WTC11 (cell line): ENCODE results near the gene ZNF419. TPM values are rescaled to one million over a fixed set of nuclear protein-coding genes. Genes with fewer than 3 reads are reported as not detected.
A peak's percentile ranks its signal among the peaks of the same experiment; 100 is the strongest.
"Not testable (repeated sequence)": the region's sequence is repeated elsewhere in the genome, so short reads cannot be mapped to it uniquely, and the experiment has no call there.

Experiments
- ATAC-seq: fragments of 200-7000 bp; cut with Tn5 transposase; 2 replicates; pipeline ENCODE4 v1.10.0; 2021; ENCODE audit warnings: mild to moderate bottlenecking, moderate library complexity
- Bru-seq: library from RNA; stranded (reverse); fragments of 400-500 nt; gene quantifications from one replicate; lab custom pipeline; 2021; lab: Mats Ljungman, UMichigan
- CTCF ChIA-PET: fragments of 300-600 bp; sonication (Branson Sonifier 250); formaldehyde crosslinking; loops from one replicate; lab custom pipeline; 2021; ENCODE audit warnings: antibody characterized with exemption; lab: Charles Lee
- POLR2A ChIA-PET: fragments of 350-600 bp; sonication (Branson Sonifier 250); formaldehyde crosslinking; loops from one replicate; lab custom pipeline; 2021; ENCODE audit warnings: antibody characterized with exemption; lab: Charles Lee
- DNase-seq: peaks from one replicate; pipeline ENCODE4 v3.0.0; 2021; ENCODE audit warnings: low spot score
- H3K27ac Mint-ChIP-seq: 2 replicates; pipeline ENCODE4 v1.8.0; 2021; ENCODE audit warnings: mixed read lengths
- H3K27me3 Mint-ChIP-seq: 2 replicates; pipeline ENCODE4 v1.8.0; 2021; ENCODE audit warnings: low read depth, mild to moderate bottlenecking, moderate library complexity, mixed read lengths
- H3K36me3 Mint-ChIP-seq: 2 replicates; pipeline ENCODE4 v1.8.0; 2021; ENCODE audit warnings: mixed read lengths
- H3K4me1 Mint-ChIP-seq: 2 replicates; pipeline ENCODE4 v1.8.0; 2022; ENCODE audit warnings: mixed read lengths
- H3K4me3 Mint-ChIP-seq: 2 replicates; pipeline ENCODE4 v1.8.0; 2021; ENCODE audit warnings: mild to moderate bottlenecking, moderate library complexity, mixed read lengths
- H3K9me3 Mint-ChIP-seq: 2 replicates; pipeline ENCODE4 v1.8.0; 2021; ENCODE audit warnings: mixed read lengths
- ETV6 ChIP-seq: sonication (generic); formaldehyde crosslinking; IDR thresholded peaks from 2 replicates; pipeline ENCODE4 v1.8.1; 2022; ENCODE audit warnings: mild to moderate bottlenecking, missing genetic modification reagents
- FOXK1 ChIP-seq: sonication (generic); formaldehyde crosslinking; IDR thresholded peaks from 2 replicates; pipeline ENCODE4 v1.8.0; 2022; ENCODE audit warnings: mild to moderate bottlenecking, moderate library complexity, missing genetic modification reagents
- FOXP1 ChIP-seq: sonication (generic); formaldehyde crosslinking; IDR thresholded peaks from 2 replicates; pipeline ENCODE4 v1.8.0; 2022; ENCODE audit warnings: missing genetic modification reagents, mild to moderate bottlenecking, moderate library complexity, borderline replicate concordance
- GABPB1 ChIP-seq: sonication (generic); formaldehyde crosslinking; IDR thresholded peaks from 2 replicates; pipeline ENCODE4 v1.8.1; 2023; ENCODE audit warnings: mild to moderate bottlenecking, missing genetic modification reagents
- MAX ChIP-seq: sonication (generic); formaldehyde crosslinking; IDR thresholded peaks from 2 replicates; pipeline ENCODE4 v1.8.0; 2022; ENCODE audit warnings: mild to moderate bottlenecking, missing genetic modification reagents
- MYBL2 ChIP-seq: sonication (generic); formaldehyde crosslinking; IDR thresholded peaks from 2 replicates; pipeline ENCODE4 v1.8.1; 2023; ENCODE audit warnings: mild to moderate bottlenecking, moderate library complexity, missing genetic modification reagents
- NFE2L1 ChIP-seq: sonication (generic); formaldehyde crosslinking; IDR thresholded peaks from 2 replicates; pipeline ENCODE4 v1.8.1; 2023; ENCODE audit warnings: missing genetic modification reagents
- NFYB ChIP-seq: sonication (generic); formaldehyde crosslinking; conservative IDR thresholded peaks from 2 replicates; pipeline ENCODE4 v1.8.0; 2022; ENCODE audit warnings: low read depth, missing genetic modification reagents
- SMAD4 ChIP-seq: sonication (generic); formaldehyde crosslinking; IDR thresholded peaks from 2 replicates; pipeline ENCODE4 v1.8.0; 2022; ENCODE audit warnings: mild to moderate bottlenecking, missing genetic modification reagents
- SP1 ChIP-seq: sonication (generic); formaldehyde crosslinking; conservative IDR thresholded peaks from 2 replicates; pipeline ENCODE4 v1.8.1; 2022; ENCODE audit warnings: missing genetic modification reagents
- USF1 ChIP-seq: sonication (generic); formaldehyde crosslinking; IDR thresholded peaks from 2 replicates; pipeline ENCODE4 v1.8.0; 2022; ENCODE audit warnings: mild to moderate bottlenecking, missing genetic modification reagents
- ZNF263 ChIP-seq: sonication (generic); formaldehyde crosslinking; IDR thresholded peaks from 2 replicates; pipeline ENCODE4 v1.8.1; 2022; ENCODE audit warnings: low read depth, mild to moderate bottlenecking, moderate library complexity, missing genetic modification reagents
- ZNF423 ChIP-seq: fragments of 250-450 bp; sonication (Bioruptor Pico); IDR thresholded peaks from 2 replicates; pipeline ENCODE4 v2.1.2; 2022; ENCODE audit warnings: mild to moderate bottlenecking, moderate library complexity
- long read RNA-seq, 3 experiments: library from RNA in 1 of 3; library from capped mRNA in 1 of 3; library from polyadenylated mRNA in 1 of 3; unstranded in 2 of 3; stranded (forward) in 1 of 3; transcript quantifications; one replicate each; pipeline ENCODE4 v2.0.0, GENCODE V29; 2021
- total RNA-seq: library from RNA; stranded (reverse); gene quantifications from 3 replicates; pipeline ENCODE4 v1.2.3, GENCODE V29; 2021
- TF ChIP-seq, protein P1 (sequence below): sonication (generic); formaldehyde crosslinking; IDR thresholded peaks from 2 replicates; pipeline ENCODE4 v1.8.0; 2022; ENCODE audit warnings: mild to moderate bottlenecking, missing genetic modification reagents
- TF ChIP-seq, protein P2 (sequence below): sonication (generic); formaldehyde crosslinking; IDR thresholded peaks from 2 replicates; pipeline ENCODE4 v1.8.0; 2023; ENCODE audit warnings: missing genetic modification reagents, mild to moderate bottlenecking, borderline replicate concordance
- TF ChIP-seq, protein P3 (sequence below): fragments of 250-450 bp; sonication (Bioruptor Pico); IDR thresholded peaks from 2 replicates; pipeline ENCODE4 v1.9.0; 2021; ENCODE audit warnings: mild to moderate bottlenecking

The ZNF419 gene
- 9.0 to 11.3 TPM (median 9.1 TPM) in 3 replicates for total RNA-seq
- percentile 92 among the genes with signal in this experiment for Bru-seq, nascent RNA
- long read RNA-seq, experiment 1, transcript ZNF419-207 (4 exons, 1,857 nt): major isoform, 12 of 29 reads
- long read RNA-seq, experiment 1, partial matches to known transcripts: 4 of 29 reads
- long read RNA-seq, experiment 1, other reads (novel, unspliced or antisense): 4 of 29 reads
- long read RNA-seq, experiment 2, partial matches to known transcripts: 0 of 7 reads
- long read RNA-seq, experiment 2, other reads (novel, unspliced or antisense): 3 of 7 reads
- long read RNA-seq, experiment 3, transcript ZNF419-206 (4 exons, 2,319 nt): minor isoform, 5 of 19 reads
- long read RNA-seq, experiment 3, transcript ZNF419-204 (3 exons, 2,186 nt): major isoform, 7 of 19 reads
- long read RNA-seq, experiment 3, transcript ZNF419-207 (4 exons, 1,857 nt): minor isoform, 6 of 19 reads
- long read RNA-seq, experiment 3, partial matches to known transcripts: 1 of 19 reads
- long read RNA-seq, experiment 3, other reads (novel, unspliced or antisense): 0 of 19 reads

DNA sequence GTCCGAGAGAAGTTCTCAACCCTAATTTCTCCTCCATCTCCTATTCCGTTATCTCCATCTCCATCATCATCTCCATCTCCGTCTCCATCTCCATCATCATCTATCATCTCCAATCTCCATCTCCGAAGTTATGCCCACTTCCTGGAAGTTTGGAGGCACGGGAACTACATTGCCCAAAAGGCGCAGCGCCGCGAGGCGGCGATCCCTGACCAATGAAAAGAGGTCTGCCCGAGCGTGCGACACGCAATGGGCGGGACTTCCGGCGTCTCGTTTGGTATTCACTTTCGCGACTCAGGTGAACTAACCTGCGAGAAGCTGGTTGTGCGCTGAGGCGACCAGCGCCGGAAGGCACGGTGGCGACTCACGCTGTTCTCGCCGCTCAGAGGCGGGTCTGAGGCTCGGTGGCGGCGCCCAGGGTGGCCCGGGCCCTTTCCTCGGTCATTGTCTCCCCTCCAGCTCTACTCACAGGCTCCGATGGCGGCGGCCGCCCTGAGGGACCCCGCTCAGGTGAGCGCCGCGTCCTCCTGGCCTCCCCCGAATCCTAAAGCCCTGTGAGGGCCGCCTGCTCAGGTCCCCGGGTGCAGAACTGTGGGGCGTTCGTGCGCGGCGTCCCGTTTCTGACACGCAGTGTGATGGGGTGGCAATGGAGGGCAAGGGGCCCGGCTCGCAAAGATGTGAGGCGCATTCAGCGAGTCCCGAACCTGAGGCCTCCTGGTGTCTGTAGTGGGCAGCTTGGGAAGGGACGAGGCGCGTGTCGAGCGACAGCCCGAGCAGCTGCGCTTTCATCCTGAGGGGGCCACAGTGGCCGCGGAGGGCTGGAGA is at the start of gene ZNF419:
Gene ZNF419 (plus strand): TSS at position 274 of the 822 bp plus-strand sequence. CDS start 201 bp downstream, at position 475.
- peak; percentile 95 for ATAC-seq
- ChIA-PET POLR2A (interaction anchor here (0.6 to 1.0 kb wide), 3 partner anchors 53 to 571 kb away, joined by 4 to 8 read pairs (median 4); partner anchors contain the start of genes ZNF135 and ZNF749), CTCF (interaction anchor here (1.0 kb wide), 2 partner anchors 12 to 221 kb away, joined by 3 read pairs; partner anchors contain the start of genes ZNF154 and ZNF773)
- Mint-ChIP-seq H3K27ac (peak within 1 kb of the TSS; percentile 46), H3K9me3 (peaks cover 26% of the 10 kb centered on the region), H3K36me3 (peaks cover 27% of the 10 kb centered on the region), H3K4me3 (peak within 1 kb of the TSS; percentile 86), H3K27me3 (peaks cover 33% of the 10 kb centered on the region)
- TF ChIP-seq GABPB1 (CRISPR knock-in tag): peak; percentile 76; the same call in 1 of the 2 replicates
- peak; percentile 58; the same call in 1 of the 2 replicates for TF ChIP-seq FOXK1 (CRISPR knock-in tag)
- TF ChIP-seq NFE2L1: 0 out of 2 replicates have a peak, but pooled peaks have one; percentile 17
- TF ChIP-seq MYBL2 (CRISPR knock-in tag): peak; percentile 29; the same call in 1 of the 2 replicates
- peak; percentile 55; the same call in 1 of the 2 replicates for TF ChIP-seq MAX (CRISPR knock-in tag)
- TF ChIP-seq, protein P1, sequence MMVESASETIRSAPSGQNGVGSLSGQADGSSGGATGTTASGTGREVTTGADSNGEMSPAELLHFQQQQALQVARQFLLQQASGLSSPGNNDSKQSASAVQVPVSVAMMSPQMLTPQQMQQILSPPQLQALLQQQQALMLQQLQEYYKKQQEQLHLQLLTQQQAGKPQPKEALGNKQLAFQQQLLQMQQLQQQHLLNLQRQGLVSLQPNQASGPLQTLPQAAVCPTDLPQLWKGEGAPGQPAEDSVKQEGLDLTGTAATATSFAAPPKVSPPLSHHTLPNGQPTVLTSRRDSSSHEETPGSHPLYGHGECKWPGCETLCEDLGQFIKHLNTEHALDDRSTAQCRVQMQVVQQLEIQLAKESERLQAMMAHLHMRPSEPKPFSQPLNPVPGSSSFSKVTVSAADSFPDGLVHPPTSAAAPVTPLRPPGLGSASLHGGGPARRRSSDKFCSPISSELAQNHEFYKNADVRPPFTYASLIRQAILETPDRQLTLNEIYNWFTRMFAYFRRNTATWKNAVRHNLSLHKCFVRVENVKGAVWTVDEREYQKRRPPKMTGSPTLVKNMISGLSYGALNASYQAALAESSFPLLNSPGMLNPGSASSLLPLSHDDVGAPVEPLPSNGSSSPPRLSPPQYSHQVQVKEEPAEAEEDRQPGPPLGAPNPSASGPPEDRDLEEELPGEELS (CRISPR knock-in tag): 0 out of 2 replicates have a peak, but pooled peaks have one; percentile 57
- TF ChIP-seq ETV6 (CRISPR knock-in tag): 0 out of 2 replicates have a peak, but pooled peaks have one; percentile 15
- peak; percentile 19; the same call in 1 of the 2 replicates for TF ChIP-seq USF1 (CRISPR knock-in tag)
- TF ChIP-seq SP1 (CRISPR knock-in tag): peak; percentile 89
- TF ChIP-seq, protein P2, sequence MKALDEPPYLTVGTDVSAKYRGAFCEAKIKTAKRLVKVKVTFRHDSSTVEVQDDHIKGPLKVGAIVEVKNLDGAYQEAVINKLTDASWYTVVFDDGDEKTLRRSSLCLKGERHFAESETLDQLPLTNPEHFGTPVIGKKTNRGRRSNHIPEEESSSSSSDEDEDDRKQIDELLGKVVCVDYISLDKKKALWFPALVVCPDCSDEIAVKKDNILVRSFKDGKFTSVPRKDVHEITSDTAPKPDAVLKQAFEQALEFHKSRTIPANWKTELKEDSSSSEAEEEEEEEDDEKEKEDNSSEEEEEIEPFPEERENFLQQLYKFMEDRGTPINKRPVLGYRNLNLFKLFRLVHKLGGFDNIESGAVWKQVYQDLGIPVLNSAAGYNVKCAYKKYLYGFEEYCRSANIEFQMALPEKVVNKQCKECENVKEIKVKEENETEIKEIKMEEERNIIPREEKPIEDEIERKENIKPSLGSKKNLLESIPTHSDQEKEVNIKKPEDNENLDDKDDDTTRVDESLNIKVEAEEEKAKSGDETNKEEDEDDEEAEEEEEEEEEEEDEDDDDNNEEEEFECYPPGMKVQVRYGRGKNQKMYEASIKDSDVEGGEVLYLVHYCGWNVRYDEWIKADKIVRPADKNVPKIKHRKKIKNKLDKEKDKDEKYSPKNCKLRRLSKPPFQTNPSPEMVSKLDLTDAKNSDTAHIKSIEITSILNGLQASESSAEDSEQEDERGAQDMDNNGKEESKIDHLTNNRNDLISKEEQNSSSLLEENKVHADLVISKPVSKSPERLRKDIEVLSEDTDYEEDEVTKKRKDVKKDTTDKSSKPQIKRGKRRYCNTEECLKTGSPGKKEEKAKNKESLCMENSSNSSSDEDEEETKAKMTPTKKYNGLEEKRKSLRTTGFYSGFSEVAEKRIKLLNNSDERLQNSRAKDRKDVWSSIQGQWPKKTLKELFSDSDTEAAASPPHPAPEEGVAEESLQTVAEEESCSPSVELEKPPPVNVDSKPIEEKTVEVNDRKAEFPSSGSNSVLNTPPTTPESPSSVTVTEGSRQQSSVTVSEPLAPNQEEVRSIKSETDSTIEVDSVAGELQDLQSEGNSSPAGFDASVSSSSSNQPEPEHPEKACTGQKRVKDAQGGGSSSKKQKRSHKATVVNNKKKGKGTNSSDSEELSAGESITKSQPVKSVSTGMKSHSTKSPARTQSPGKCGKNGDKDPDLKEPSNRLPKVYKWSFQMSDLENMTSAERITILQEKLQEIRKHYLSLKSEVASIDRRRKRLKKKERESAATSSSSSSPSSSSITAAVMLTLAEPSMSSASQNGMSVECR (CRISPR knock-in tag): 0 out of 2 replicates have a peak, but pooled peaks have one; percentile 31
- TF ChIP-seq NFYB: peak; percentile 88
- DNase-seq: peak; percentile 98
- not testable (repeated sequence) for H3K4me1 Mint-ChIP-seq

DNA sequence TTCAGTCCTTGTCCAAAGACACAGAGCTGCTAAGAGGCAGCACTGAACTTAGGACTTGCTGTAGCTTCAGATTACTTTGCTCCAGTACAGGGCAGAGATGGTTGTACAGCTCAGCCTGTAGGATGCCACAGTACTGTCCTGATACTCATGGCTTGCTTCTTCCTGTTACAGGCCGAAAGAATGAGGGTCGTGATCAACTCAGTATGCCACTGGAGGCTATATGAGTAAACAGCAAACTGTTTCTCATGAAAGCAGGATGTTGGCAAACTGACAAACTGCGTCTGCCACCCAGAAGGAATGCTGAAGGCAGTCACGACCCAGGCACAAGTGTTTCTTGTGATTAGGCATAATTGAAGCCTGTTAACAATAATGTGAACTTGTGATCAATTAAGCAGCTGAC is 49.6 kb upstream of the ZNF419 start:
- Mint-ChIP-seq H3K27me3 (no peaks in the 10 kb centered on the region), H3K36me3 (peaks cover 3% of the 10 kb centered on the region; the same call in 1 of the 2 replicates), H3K4me1 (peaks cover 18% of the 10 kb centered on the region), H3K9me3 (no peaks in the 10 kb centered on the region), H3K4me3 (no peak overlapping the region), H3K27ac (no peak overlapping the region)
- ChIA-PET CTCF (no interaction called here), POLR2A (no interaction called here)
- ATAC-seq (no peak), DNase-seq (no peak)
- no peak for TF ChIP-seq FOXP1 (CRISPR knock-in tag)
- TF ChIP-seq, protein P3, sequence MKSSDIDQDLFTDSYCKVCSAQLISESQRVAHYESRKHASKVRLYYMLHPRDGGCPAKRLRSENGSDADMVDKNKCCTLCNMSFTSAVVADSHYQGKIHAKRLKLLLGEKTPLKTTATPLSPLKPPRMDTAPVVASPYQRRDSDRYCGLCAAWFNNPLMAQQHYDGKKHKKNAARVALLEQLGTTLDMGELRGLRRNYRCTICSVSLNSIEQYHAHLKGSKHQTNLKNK (CRISPR knock-in tag): no peak
- TF ChIP-seq ZNF423 (CRISPR knock-in tag): no peak
- no peak for TF ChIP-seq ZNF263
- TF ChIP-seq SMAD4: no peak
- TF ChIP-seq, protein P2 (CRISPR knock-in tag): no peak
